Spinal cord (tissue), 10 donors: ENCODE results near the gene LCAT. TPM values are rescaled to one million over a fixed set of nuclear protein-coding genes. Genes with fewer than 3 reads are reported as not detected.
"Not testable (repeated sequence)": the region's sequence is repeated elsewhere in the genome, so short reads cannot be mapped to it uniquely, and the experiment has no call there.

Experiments
- DNase-seq, 6 donors: peaks; one replicate each; pipeline versions ENCODE4 v3.0.0 to v3.0.0-alpha.2; 2013 to 2015; ENCODE audit warnings: low spot score in 6 of 6, low read depth in 4 of 6
- H3K27ac ChIP-seq: one replicate; pipeline ENCODE4 v1.5.1; 2013; ENCODE audit warnings: low read depth, low read length, control low read depth
- H3K27me3 ChIP-seq: one replicate; pipeline ENCODE4 v1.6.1; 2013; ENCODE audit warnings: low read length; ENCODE audit not compliant: control insufficient read depth, insufficient read depth
- H3K36me3 ChIP-seq: one replicate; pipeline ENCODE4 v1.6.1; 2013; ENCODE audit warnings: low read length; ENCODE audit not compliant: control insufficient read depth, insufficient read depth
- H3K4me1 ChIP-seq: one replicate; pipeline ENCODE4 v1.6.1; 2013; ENCODE audit warnings: low read length; ENCODE audit not compliant: control insufficient read depth, insufficient read depth
- H3K4me3 ChIP-seq: one replicate; pipeline ENCODE4 v1.5.1; 2013; ENCODE audit warnings: low read depth, low read length, control low read depth
- H3K9me3 ChIP-seq: one replicate; pipeline ENCODE4 v1.6.1; 2013; ENCODE audit warnings: low read length; ENCODE audit not compliant: control insufficient read depth, insufficient read depth
- WGBS: methylation state at CpG from one replicate; pipeline ENCODE4 v1.1.5; 2013; ENCODE audit warnings: missing lambda C conversion rate; ENCODE audit not compliant: insufficient coverage; 5-methylcytosine and 5-hydroxymethylcytosine counted together
- polyA plus RNA-seq, 2 donors: library from polyadenylated mRNA; unstranded; fragments of 120-200 nt; gene quantifications; one replicate each; pipeline ENCODE4 v1.2.1, GENCODE V29; 2013; ENCODE audit not compliant: insufficient read length in 2 of 2
- total RNA-seq, 2 donors: library from RNA; depleted of rRNA in 1 of 2; stranded (reverse); fragments of 120-200 nt in 1 of 2; fragments of >200 nt in 1 of 2; gene quantifications; one replicate each; pipeline versions ENCODE4 v1.2.3 to v1.2.4, GENCODE V29; 2013 to 2014
- donor health status: healthy.

The LCAT gene
- total and polyA plus RNA-seq, 4 donors: 5.8 to 50.0 (median 26.9) TPM

GRCh38 chr16:67917140-67917851 lies 26.6 kb downstream of the LCAT start:
- Histone ChIP-seq H3K4me3 (no peak overlapping the region), H3K27me3 (no peaks in the 10 kb centered on the region), H3K27ac (peak overlapping the region; percentile 69), H3K9me3 (no peaks in the 10 kb centered on the region), H3K36me3 (peaks cover 38% of the 10 kb centered on the region), H3K4me1 (peaks cover 48% of the 10 kb centered on the region)
- 48% methylated on average over 5 of the region's 6 CpGs for WGBS
- peak in 4 of 6 donors; percentile 33 to 85 (median 46) for DNase-seq

- Histone ChIP-seq H3K27ac (peak overlapping the region; percentile 69), H3K9me3 (no peaks in the 10 kb centered on the region), H3K36me3 (peaks cover 47% of the 10 kb centered on the region), H3K4me3 (no peak overlapping the region), H3K4me1 (peaks cover 48% of the 10 kb centered on the region), H3K27me3 (no peaks in the 10 kb centered on the region)
- 87% methylated on average over 3 of the region's 7 CpGs for WGBS
- DNase-seq: no peak
Measured at GRCh38 chr16:67915831-67916723, 27.8 kb downstream of the LCAT start.

- Histone ChIP-seq H3K27ac (peak overlapping the region; percentile 69), H3K36me3 (peaks cover 50% of the 10 kb centered on the region), H3K4me1 (peaks cover 48% of the 10 kb centered on the region)
- not testable (repeated sequence) for H3K9me3 ChIP-seq, DNase-seq, H3K4me3 ChIP-seq, H3K27me3 ChIP-seq
- WGBS: no CpG with 5 or more reads among the region's 2 CpGs
Measured at GRCh38 chr16:67915496-67915769, 28.5 kb downstream of the LCAT start.

- 85% methylated on average over 5 of the region's 7 CpGs for WGBS
- peak overlapping the region; percentile 10 for H3K27ac ChIP-seq
Measured at GRCh38 chr16:67914758-67915495, 29.0 kb downstream of the LCAT start.

GRCh38 chr16:67910158-67910557 lies 33.8 kb downstream of the LCAT start:
- whole genome bisulfite sequencing: 0% methylated on average over 1 of the region's 2 CpGs
- H3K4me3 ChIP-seq: no peak overlapping the region
- peaks cover 41% of the 10 kb centered on the region for H3K36me3 ChIP-seq
- no peaks in the 10 kb centered on the region for H3K27me3 ChIP-seq
- H3K4me1 ChIP-seq: peaks cover 14% of the 10 kb centered on the region
- peak overlapping the region; percentile 63 for H3K27ac ChIP-seq
- peak in 2 of 6 donors; percentile 60 to 75 for DNase-seq
- H3K9me3 ChIP-seq: no peaks in the 10 kb centered on the region

More at GRCh38 chr16:67914758-67915495, 29.0 kb downstream of the LCAT start:
- H3K4me1 ChIP-seq: peaks cover 48% of the 10 kb centered on the region
- peaks cover 53% of the 10 kb centered on the region for H3K36me3 ChIP-seq
- H3K9me3 ChIP-seq: no peaks in the 10 kb centered on the region
- DNase-seq: no peak
- no peak overlapping the region for H3K4me3 ChIP-seq
- no peaks in the 10 kb centered on the region for H3K27me3 ChIP-seq

- H3K36me3 ChIP-seq: peaks cover 37% of the 10 kb centered on the region
- H3K4me3 ChIP-seq: no peak overlapping the region
- H3K9me3 ChIP-seq: no peaks in the 10 kb centered on the region
- peaks cover 7% of the 10 kb centered on the region for H3K4me1 ChIP-seq
- WGBS: 96% methylated on average over 35 of the region's 36 CpGs
- H3K27me3 ChIP-seq: no peaks in the 10 kb centered on the region
- no peak for DNase-seq
- peak overlapping the region; percentile 63 for H3K27ac ChIP-seq
Measured at GRCh38 chr16:67909056-67909742, 34.7 kb downstream of the LCAT start.

- Histone ChIP-seq H3K4me1 (peaks cover 7% of the 10 kb centered on the region), H3K4me3 (no peak overlapping the region), H3K27me3 (no peaks in the 10 kb centered on the region), H3K27ac (no peak overlapping the region), H3K36me3 (peaks cover 41% of the 10 kb centered on the region), H3K9me3 (no peaks in the 10 kb centered on the region)
- WGBS: 90% methylated on average over 10 of the region's 11 CpGs
- DNase-seq: no peak
Measured at GRCh38 chr16:67907397-67908180, 36.3 kb downstream of the LCAT start.

- Histone ChIP-seq H3K4me3 (no peak overlapping the region), H3K27me3 (no peaks in the 10 kb centered on the region), H3K4me1 (peaks cover 6% of the 10 kb centered on the region), H3K36me3 (peaks cover 14% of the 10 kb centered on the region), H3K9me3 (no peaks in the 10 kb centered on the region), H3K27ac (peak overlapping the region; percentile 2)
- WGBS: 68% methylated on average over 3 of the region's 4 CpGs
- no peak for DNase-seq
Measured at GRCh38 chr16:67902831-67903230, 41.1 kb downstream of the LCAT start.
